NCI-H2029 (cell line): Measurements from ENCODE around the gene JARID2.
"Not testable (repeated sequence)": the region's sequence is repeated elsewhere in the genome, so short reads cannot be mapped to it uniquely, and the experiment has no call there.

Source experiments
- DNase-seq: peaks from one replicate; lab custom pipeline; 2025; lab: John Stamatoyannopoulos, UW

JARID2 gene

DNA sequence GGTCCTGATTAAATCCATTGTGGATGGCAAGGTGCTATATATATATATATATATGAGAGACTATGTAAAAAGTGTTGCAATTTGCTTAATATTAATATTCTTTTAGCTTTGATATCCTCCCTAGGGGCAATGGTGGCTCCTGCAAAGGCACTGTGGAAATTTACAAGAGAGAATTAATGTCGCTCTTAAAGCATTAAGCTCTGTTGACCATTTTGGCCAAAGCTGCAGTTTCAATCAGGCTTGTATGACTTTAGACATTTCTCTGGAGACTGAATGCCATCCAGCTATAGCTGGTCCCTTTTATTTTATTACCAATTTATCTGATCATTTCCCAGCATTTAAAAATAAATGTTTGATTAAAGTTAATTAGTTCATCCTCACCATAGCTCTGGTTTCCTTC is 155.3 kb downstream of the JARID2 start:
- DNase-seq: no peak

DNA sequence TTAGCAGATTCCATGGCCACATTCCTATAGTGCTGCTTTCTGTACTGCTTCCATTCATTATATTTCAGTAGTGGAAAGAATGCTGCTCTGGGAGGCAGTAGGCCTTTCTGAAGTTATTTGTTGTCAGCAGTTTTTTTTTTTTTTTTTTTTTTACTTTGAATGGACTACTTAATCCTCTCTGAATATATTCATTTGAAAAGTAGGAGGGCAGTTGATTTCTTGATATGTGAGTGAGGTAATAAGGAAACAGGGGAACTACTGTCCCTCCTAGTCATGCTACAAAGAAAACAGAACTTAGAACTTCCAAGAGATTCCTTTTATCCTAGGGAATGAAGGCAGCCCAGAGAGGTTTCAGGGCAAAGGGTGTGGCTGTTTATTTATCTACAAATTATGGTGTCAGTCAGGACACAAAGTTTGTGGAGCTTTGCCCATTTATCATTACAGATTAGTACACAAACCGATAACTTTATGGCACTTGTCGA is 155.9 kb downstream of the JARID2 start:
- no peak for DNase-seq

DNA sequence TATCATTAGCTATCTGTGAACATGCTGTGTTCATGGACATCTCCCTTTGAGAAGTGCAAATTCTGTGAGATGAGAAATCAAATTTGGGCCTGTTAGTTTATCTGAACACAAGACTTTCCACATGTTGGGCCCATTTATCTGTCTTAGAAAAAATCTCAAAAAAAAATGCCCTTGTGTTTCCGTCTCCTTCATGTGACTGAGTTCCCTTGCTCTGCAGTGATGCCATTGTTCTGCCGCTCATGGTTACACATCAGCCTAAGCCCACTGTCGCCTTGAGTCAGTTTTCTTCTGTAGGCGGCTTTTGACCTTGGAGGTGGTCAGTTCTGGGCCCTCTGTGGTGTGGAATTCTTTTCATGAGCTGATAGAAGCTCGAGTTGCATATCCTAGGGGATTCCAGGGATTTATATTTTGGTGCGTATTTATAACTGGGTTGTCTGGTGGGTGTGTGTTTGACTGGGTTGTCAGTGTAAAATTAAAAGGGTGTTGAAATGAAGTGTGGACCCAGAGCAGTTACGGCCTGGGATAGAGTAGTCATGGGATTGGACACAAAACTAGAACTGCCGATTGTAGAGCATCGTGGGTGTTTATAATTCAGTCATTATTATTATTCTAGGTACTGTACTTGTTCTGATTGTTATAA is 156.7 kb downstream of the JARID2 start:
- no peak for DNase-seq

DNA sequence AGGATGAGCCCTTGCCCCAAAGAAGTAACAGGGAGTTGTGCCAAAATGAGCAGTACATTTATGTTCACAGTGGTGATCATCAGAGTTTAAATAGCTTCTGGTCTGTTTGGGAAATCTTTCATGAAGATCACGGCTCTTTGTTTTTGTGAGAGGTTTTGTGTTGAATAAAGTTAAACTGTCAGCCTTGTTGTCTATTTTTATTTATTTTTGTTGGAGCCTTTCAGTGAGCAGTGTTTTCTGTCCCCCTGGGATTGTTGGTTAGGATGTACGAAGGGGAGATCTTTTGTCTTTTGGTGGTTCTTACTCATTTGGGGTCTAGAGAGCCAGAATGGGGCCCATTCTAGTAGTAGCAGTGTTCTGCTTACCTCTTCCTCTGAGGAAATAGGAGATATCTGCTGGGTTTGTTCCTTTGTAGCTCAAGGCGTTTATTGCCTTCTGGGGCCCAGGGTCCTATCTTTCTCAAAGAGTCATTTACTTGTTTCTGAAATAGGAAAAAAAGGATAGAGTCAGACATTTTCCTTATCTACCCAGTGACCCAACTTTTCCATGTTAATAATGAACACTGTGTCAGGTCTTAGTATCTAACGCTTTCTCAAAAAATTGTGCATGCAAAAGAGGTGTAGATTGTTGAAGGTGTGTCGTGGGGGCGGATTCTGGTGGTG is 157.4 kb downstream of the JARID2 start:
- DNase-seq: no peak

DNA sequence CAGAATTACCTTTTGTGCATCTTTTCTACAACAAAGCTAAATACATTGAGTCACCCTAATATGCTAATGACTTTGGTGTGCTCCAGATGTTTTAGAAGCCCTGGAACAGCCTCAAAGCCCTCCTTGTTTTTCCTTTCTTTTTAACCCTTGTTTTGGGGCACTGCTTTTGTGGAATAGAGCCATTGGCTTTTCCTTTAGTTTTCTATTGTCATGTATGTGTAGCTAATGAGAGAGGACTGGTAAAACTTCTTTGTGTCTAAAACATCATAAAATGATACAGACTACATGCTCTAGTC is 158.8 kb downstream of the JARID2 start:
- no peak for DNase-seq

DNA sequence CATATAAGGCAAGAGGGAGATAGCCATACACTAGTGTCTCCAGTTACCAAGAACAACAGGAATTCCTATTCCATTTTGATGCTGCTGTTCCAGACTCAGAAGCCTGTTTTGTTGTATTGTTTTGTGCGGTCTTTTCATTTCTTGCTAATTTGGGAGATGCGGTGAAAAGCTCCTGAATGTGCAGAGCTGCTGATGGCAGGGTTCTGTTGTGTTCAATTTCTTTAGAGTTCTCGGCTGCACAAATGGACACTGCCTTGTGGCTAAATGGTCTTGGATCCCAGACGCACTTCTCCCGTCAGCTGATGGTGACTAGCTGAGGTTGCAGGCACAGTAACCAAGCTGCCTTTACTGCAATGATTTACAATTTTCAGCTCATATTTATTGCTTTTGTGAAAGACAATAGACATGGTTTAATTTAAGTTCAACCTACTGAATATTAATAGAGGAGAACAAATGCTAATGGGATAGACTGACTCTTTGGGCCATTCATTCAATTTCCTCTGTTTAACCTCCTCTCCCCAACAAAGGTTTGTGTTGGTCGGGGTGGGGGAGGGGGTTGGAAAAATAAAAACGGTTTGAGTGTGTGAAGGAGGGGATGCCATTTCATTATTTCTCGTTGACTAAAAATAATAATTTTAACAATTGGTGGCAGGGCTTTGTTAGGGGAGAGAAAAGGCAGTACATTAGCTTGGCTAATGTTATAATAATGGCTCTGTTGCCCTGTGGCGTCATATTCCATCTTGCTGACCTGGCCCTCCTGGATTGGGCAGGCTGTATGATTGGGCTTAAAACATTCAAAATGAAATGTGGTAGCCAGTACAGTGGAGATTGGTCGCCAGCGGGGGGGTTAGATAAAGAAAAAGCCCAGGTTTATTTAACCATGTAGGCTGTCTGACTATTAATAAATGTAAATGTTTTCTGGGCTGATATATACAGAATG is 159.5 kb downstream of the JARID2 start:
- DNase-seq: no peak

DNA sequence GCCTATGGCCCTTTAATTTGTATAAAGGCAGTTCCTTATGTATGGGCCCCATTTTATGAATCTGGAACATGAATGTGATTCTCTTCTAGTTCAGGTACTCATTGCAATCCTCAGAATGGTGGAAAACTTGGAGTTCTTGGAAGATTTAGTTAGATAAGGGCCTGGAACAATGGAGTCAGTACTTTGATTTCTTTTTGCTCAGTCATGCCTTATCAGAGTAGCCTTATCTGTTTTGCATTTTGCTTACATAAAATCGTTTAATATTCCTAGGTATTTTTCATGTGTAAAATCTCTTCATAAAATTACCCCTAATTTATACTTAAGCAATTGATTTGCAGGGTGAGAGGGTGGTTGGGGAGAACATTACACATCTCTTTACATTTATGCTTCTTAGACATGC is 160.6 kb downstream of the JARID2 start:
- DNase-seq: no peak

DNA sequence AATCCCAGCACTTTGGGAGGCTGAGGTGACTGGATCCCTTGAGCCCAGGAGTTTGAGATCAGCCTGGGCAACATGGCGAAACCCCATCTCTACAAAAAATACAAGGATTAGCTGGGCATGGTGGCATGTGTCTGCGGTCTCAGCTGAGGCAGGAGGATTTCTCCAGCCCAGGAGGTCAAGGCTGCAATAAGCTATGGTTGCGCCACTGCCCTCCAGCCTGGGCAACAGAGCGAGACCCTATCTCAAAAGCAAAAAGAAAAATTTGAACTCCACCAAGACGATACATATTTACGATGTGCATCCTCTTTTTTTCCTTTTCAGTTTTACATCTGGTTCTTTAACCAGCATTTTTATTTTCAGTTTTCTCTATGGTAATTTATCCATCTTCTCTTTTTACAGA is 162.1 kb downstream of the JARID2 start:
- DNase-seq: no peak

DNA sequence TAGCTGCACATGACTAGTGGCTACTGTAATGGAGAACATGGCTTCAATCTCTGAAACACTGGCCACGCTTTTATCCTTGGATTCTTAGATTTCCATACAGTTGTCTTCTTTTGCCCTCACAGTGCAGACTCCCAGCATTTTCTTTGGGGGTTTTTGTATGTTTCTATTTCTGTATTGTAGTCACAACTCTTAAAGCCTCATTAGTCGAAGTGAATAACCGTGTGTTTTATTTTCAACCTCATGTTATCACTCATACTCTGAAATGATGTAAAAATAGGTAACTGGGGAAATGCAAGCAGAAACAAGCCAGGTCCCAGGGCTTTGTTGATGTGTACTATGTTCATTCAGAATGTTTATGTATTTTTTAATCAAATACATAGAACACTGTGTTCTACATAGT is 162.9 kb downstream of the JARID2 start:
- no peak for DNase-seq

DNA sequence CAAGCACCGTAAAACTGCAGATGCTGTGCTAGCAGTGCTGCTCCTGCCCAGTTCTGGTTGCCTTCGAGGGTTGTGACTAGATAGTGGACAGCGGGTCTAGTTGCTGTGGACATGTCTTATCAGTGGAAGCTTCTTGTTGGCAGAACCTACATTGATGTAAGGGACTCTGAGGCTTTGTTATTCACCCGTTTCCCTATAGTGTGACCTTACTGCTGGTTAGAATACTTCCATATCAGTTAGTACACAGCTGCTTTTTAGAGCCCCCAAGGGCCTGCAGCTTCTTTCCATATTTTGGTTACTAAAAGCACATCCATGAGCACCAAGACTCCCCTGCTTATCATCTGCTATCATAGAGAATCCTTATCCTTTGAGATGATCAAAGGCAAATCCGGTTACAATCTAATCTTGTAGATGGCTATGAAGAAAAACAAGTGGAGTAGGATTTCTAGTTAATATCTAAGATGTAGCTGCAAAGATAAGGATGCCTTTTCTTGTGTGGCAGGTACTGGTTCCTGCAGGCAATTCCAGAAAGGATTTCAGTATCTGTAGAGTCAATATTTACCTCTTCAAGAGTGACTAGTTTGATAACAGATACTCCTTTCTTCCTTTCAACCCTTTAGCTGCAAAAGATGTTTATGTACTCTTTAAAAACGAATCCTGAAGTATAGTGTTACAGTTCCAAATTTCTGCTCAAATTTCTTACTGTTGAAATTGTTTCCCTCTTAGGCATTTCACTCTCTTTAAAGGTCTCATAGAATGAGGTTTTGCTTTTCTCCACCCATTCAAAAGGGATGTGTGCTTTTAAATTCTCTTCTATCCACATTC is 163.6 kb downstream of the JARID2 start:
- DNase-seq: peak; percentile 33

DNA sequence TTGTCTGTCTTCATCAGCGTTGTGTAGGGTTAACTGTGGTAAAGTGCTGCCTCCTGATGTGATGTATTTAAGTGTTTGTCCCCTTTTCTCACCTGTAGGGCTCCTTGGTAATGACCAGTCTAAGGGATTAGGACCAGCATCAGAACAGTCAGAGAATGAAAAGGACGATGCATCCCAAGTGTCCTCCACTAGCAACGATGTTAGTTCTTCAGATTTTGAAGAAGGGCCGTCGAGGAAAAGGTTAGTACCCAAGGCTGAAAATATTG is 164.2 kb downstream of the JARID2 start:
- DNase-seq: no peak

DNA sequence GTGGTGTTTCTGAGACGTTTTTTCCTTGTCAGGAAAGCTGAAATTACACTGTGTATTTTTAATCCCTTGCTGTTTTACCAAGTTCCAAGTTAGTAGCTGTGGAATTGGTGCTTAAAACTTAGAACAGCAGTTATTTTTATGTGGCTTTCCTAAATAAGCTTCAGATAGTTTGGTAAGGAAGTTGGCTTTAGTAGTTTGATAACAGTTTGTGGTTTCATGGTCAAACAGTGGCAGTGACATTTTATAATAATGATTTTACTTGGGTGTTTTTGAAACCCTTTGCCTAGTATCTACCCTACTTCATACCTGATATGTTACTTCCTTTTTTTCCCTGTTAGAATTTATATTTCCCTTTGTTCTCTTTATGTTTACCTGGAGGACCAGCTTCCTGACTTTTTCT is 164.9 kb downstream of the JARID2 start:
- no peak for DNase-seq

DNA sequence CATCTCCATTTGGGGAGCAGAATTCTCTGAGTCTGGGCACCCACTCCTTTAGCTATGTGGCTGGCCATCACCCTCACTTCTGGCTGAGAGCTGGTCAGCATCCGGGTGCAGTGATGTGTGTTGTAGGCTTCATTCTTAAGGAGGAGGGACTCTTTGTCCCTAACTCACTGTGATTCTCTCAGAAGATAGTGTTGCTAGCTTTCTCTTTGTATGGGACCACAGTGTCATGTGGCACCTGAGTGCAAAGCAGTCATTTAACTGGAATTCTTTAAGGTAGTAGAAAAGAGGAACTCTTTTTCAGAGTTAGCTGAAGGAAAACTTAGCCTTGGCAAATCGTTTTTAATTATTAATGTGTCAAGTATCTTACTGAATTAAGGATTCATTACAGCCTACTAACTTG is 165.9 kb downstream of the JARID2 start:
- DNase-seq: no peak

DNA sequence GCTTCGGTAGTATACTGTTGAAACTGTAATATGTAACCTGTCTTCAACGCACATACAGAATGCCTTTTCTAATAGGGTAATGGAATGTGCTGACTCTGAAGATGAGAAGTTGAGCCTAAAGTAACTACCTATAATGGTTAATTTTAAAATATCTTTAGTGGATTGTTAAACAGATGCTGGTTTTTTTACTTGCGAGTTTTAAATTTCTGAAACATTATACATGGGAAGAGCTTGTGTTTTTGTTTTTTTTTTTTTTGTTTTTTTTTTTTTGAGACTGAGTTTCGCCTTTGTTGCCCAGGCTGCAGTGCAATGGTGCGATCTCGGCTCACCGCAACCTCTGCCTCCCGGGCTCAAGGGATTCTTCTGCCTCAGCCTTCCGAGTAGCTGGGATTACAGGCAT is 166.9 kb downstream of the JARID2 start:
- DNase-seq: no peak

DNA sequence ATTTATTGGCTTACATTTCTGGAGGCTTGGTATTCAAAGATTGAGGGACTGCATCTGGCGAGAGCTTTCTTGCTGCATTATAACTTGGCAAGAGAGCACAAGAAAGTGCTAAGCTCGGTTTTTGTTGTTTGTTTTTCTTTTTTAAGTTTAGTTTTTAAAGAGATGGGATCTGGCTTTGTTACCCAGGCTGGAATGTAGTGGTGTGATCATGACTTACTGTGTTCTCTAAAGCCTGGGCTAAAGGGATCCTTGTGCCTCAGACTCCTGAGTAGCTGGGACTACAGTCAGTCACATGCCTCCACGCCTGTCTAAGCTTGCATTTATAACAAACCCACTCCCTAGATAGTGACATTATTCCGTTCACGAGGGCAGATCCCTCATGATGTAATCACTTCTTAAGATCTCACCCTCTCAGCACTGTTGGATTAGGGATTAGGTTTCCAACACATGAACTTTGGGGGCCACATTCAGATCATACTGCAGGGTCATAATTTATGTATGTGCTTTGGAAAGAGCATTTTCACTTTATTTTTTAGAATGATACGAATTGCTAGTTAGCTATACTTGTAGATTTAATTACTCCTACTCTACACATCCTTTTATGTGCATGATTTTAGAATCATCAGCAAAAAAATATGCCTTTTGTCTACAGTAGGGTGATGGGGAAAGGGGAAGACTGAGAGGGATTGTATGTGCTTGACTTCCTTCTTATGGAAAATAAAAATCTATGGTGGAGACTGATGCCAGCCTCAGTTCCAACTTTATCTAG is 167.8 kb downstream of the JARID2 start:
- no peak for DNase-seq

DNA sequence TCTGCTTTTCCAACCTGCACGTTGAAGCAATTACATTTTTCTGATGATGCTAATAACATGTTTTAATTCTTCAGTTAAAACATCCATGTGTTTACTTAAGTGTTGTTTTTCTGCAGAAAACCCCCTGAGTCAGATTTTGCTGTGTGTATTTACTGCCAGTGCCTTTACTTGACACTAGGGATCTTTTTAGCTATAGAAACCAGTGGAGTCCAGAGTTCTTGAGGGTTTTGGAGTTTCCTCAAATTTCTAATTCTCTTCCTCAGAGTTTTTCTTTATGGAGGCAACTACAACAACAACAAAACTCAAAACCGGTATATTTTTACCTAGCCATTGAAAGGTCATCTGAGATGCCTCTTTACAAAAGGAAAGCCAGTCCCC is 168.4 kb downstream of the JARID2 start:
- no peak for DNase-seq

DNA sequence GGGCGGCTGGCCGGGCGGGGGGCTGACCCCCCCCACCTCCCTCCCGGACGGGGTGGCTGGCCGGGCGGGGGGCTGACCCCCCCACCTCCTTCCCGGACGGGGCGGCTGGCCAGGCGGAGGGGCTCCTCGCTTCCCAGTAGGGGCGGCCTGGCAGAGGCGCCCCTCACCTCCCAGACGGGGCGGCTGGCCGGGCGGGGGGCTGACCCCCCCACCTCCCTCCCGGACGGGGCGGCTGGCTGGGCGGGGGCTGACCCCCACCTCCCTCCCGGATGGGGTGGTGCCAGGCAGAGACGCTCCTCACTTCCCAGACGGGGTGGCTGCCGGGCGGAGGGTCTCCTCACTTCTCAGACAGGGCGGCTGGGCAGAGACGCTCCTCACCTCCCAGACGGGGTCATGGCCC is 169.8 kb downstream of the JARID2 start:
- not testable (repeated sequence) for DNase-seq

DNA sequence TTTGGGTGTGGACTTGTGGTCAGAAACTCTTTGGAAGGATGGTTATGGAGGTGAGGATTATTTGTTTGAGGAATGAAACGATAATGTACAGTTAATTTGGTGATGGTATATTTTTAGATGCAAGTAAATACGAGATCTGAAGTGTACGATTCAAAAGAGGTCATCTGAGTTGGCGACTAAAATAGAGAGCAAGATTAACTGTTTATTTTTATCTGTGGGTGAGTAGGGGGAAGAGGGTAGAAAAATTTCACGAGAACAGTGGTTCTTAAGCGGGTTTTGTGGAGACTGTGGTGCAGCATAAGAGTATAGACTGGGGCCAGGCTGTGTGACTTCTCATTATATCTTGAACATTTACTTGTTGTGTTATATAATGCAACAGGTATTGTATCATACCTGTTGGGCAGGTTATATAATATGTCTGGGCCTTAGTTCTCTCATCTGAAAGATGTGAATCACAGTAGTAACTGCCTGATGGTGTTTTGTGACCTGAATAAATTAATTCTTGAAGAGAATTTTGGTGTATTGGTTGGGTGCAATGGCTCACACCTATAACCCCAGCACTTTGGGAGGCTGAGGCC is 171.2 kb downstream of the JARID2 start:
- DNase-seq: no peak

DNA sequence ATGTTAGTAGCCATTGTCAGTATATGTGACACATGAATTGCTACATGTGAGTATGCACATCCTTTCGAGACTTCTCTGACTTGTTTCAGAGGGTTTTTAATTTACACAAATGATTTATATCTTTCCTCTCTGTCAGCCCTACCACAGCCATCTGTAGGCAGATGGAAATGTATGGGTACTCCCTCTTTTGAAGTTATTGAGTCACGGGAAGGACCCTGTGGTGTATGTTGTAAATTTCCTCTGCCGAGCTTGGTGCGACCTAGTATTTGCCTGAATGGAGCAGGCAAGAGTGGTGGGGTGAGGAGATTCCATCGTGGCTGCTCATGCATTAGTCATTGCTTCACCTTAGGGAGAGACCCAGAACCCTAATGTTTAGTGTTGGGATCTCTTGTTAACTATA is 171.9 kb downstream of the JARID2 start:
- DNase-seq: no peak

DNA sequence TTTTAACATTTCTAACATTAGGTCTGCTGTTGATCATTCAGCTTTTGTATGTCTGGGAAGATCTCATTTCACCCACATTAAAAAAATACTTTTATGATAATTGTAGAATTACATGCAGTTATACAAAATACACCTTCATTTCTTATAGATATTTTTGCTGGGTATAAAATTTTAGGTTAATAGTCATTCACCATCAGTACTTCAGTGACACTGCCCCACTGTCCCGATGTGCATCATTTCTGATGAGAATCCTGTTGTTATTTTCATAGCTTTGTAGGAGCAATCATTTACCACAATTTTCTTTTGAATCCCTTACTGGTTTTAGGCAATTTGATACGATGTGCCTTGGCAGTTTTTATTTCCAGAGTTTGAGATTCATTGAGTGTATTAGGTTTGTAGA is 173.6 kb downstream of the JARID2 start:
- DNase-seq: no peak

DNA sequence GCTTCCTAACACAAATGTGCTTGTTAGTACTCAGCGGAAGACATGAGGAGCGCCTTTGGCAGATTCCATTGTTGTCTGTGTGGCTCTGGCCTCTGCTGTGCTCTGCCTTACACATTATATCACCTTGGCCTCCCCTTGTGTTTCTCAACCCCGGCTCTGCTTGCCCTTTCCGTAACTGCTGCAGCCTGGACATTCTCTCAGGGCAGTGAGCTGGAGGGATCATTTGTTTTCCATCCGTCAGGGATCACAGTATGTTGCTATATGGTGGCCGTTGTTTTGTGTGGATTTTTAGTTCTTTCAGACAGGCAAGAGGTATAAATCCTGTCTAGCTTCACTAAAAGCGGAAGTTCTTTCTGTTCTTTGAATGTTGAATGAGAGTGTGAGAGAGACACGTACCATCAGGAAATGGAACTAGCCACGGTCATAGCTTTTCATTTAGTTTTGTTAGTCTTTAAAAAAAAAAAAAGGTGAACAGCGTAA is 175.1 kb downstream of the JARID2 start:
- no peak for DNase-seq
